Renal pelvis (tissue), 4 donors: ENCODE data around the gene APOL4. TPM values are rescaled to one million over a fixed set of nuclear protein-coding genes. Genes with fewer than 3 reads are reported as not detected.
"Not testable (repeated sequence)": the region's sequence is repeated elsewhere in the genome, so short reads cannot be mapped to it uniquely, and the experiment has no call there.

Experiments
- DNase-seq: peaks from one replicate; pipeline ENCODE4 v3.0.0-alpha.2; 2013
- polyA plus RNA-seq, 3 donors: library from polyadenylated mRNA; unstranded; fragments of 120-200 nt; gene quantifications; one replicate each; pipeline ENCODE4 v1.2.1, GENCODE V29; 2013; ENCODE audit not compliant: insufficient read length in 3 of 3

APOL4 gene
- polyA plus RNA-seq, 3 donors, result 5.2 to 10.2 (median 6.1) TPM

DNA sequence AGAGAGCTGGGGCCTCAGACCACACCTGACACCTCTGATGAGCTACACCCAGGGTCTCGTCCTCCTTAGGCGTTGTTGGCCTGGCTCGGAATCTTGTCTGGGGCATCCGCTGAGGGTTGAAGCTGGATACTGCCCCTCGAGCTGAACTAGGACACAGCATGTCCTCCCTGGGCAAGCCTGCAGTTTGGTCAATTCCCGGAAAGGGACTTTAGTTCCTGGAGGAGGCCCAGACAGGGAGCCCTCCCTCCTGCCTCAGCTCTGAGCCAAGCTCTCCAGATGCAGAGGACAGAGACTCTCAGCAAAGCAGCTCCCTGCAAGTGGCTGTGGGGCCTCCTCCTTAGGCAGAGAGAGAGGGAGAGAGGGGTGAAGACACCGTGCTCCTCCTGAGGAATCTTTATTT lies 45.9 kb downstream of the APOL4 start:
- DNase-seq, result peak; percentile 43

DNA sequence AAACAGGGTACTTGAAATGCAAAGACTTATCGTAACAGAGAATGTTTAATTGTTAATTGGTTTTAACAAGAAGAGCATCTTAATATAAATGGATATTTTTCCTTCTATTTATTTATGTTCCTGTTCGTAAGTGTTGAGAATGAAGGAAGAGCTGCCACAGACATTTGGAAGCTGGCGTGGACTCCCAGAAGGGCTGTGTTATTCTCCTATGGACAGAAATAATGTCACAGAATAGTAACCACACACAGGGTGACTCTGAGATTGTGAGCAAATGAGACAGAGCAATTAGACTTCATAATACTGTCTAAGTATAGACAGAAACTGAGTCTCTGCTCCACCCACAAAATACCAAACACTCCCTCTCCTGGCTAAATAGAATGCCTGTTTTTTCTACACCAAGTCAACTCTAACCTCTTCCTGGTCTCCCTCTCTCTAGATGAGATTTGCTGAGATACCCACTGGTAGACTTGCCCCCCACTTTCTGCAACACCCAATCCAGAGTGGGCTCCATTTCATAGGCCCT lies 47.1 kb downstream of the APOL4 start:
- no peak for DNase-seq

DNA sequence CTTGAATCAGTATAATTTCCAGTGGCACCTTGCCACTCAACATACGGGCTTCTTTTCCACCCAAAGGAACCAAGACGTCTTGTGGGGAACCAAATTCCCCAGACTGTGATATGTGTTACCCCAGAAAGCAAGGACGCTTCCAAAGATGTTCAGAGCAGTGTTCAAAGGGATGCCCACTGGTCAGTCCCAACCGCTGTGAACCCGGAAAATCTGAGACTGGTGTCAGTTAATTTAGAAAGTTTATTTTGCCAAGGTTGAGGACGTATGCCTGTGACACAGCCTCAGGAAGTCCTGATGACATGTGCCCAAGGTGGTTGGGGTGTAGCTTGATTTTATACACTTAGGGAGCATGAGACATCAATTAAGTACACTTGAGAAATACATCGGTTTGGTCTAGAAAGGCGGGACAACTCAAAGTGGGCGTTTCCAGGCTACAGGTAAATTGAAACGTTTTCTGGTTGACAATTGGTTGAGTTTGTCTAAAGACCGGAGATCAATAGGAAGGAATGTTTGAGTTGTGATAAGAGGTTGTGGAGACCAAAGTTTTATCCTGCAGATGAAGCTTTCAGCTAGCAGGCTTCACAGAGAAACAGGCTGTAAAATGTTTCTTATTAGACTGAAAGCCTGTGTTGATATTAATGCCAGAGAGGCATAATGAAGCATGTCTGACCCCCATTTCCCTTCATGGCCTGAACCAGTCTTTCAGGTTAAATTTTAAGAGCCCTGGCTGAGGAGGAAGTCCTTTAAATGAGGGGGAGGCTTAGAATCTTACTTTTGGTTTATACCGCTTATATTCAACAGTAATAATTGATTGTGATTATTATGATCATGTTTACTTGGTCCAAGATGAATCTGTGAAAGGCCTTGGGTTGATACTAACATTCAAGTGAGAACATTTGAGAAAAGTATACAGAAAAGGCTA lies 47.8 kb downstream of the APOL4 start:
- DNase-seq, result no peak

DNA sequence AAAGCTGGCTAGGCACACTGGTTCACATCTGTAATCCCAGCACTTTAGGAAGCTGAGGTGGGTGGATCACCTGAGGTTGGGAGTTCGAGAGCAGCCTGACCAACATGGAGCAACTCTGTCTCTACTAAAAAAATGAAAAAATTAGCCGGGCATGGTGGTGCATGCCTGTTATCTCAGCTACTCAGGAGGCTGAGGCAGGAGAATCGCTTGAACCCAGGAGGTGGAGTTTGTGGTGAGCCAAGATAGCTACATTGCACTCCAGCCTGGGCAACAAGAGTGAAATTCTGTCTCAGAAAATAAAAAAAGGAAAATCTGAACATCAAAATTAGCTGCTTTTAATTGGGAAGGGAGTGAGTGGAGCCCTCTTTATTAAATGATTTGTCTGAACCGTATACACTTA lies 48.8 kb downstream of the APOL4 start:
- not testable (repeated sequence) for DNase-seq

GRCh38 chr22:36152088-36152487 lies 49.5 kb downstream of the APOL4 start:
- DNase-seq, result no peak

- DNase-seq, result no peak
Measured at GRCh38 chr22:36151006-36151595, 50.5 kb downstream of the APOL4 start.

- no peak for DNase-seq
Measured at GRCh38 chr22:36149441-36149840, 52.2 kb downstream of the APOL4 start.

DNA sequence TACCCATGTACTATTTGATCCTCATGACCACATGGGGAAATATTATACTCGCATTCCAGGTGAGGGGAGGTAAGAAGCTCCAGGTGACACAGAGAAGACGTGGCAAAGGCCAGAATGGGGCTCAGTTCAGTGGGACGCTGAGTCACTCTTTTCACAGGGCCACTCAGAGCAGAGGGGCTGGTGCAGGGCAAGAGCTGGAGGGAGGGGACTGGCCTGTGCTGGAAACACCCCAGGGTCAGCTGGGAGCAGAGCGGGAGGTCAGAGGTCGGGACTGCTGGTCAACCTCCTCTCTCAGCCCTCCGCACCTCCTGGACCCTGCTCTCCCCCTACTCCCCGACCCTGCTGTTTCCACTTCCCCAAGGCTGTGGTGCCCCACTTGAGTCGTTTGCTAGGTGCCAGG lies 53.2 kb downstream of the APOL4 start:
- no peak for DNase-seq

- DNase-seq, result no peak
Measured at GRCh38 chr22:36147196-36147791, 54.3 kb downstream of the APOL4 start.

DNA sequence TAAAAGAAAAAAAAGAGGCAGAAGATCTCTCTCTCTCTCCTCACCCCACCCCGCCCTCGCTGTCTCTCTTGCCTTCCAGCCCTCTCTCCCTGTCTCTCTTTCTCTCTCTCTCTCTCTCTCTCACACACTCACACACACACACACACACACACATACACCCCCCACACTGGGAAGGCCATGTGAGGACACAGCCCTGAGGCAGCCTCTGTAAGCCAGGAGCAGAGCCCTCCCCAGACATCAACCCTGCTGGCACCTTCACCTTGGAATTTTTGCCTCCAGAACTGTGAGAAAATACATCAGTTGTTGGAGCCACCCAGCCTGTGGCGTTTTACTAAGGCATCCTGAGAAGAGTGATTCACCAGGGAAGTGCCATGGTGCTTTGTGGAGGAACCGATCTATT lies 55.7 kb downstream of the APOL4 start:
- DNase-seq, result no peak

DNA sequence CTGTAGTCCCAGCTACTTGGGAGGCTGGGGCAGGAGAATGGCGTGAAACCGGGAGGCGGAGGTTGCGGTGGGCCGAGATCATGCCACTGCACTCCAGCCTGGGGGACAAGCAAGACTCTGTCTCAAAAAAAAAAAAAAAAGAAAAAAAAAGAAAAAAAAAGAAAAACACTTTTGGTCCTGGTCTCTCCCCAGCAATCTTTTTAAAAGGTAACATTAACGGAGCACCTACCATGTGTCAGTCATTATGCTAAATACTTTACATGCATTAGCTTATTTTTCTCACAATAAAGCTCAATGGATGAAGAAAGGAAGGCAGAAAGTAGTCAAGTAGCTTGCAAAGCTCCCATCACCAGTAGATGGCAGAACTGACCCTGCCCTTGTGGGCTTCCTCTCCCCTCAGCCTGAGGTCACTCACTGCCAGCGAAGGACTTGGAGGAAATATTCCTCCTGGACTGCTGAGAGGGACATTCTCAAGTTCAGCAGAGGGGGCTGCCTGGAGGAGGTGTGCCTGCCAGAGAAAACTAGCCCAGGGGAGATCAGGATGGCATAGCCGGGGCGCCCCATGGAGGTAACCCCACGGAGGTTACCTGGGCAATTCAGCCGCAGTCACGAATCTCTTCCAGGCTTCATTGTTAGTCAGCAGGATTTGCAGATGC lies 56.6 kb downstream of the APOL4 start:
- peak; percentile 75 for DNase-seq

DNA sequence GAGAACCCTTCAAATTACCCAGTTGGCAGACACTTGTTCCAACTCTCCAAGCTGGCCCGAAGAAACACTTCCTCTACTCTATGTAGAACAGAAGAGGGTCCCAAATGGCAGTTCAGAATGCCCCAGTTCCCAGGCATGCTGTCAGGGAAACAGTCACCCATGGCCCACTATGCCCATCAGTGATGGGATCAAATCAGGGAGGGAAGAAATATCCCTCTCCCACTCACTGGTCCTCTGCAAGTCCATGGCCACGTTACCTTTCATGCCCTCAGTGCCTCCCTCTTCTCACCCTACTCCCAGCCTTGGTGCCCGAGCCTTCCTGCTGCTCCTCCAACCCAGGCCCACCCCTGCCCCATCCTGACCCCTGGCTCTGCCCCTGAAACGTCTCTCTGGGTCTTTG lies 57.7 kb downstream of the APOL4 start:
- no peak for DNase-seq

DNA sequence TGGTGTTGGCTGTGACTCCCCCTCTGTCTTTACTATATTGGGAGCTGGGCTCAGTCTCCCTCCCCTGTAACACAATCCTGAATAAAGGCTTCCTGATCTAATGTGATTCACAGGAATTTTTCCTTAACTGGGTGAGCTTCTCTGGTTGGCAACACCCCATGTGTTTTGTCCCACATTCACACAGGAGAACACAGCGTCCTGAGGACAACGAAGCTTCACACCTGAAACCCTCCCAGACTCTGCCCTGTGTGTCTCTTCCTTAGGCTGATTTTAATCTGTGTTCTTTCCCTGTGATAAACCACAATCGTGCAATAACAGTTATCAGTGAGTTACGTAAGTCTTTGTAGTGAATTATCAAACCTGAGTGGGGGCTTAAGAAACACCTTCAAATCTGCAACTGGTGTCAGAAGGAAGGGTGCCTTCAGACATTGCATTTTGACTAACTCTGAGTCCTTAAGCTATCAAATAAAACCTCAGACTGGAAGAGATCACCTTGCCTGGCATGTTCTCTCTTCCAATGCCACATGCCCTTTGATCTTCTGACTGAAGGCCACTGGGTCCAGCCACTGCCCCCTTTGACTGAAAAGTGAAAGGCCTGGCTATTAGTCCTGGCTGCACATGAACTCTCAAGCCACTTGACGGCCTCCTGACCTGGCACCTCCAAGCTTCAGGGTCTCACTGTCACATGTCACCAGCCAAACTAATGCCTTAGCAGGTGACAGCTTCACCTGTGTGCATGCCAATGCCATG lies 58.4 kb downstream of the APOL4 start:
- no peak for DNase-seq

DNA sequence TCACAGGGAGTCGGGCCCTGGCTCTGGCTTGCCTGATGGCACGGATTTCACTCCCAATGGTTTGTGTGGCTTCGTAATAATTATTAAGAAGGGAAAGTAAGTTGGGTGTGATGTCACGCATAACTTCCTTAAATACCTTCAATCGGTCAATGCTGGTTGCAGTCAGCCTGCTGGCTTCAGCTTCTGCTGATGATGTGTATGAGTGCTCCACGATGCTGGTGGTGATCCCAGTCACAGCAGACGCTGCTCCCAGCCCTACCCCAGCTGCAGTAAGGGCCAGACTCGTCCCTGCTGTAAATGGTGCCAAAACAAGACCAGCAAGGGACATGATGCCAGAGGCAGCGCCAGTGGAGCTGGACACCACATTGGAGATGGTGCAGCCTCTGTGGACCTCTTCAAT lies 60.1 kb downstream of the APOL4 start:
- DNase-seq, result no peak

Other genes with a start within 250 kb of the APOL4 start
- gene RBFOX2, start 173.0 kb downstream of the APOL4 start, polyA plus RNA-seq, result 100 to 1,000 TPM; 121 to 126 (median 125) TPM
- gene APOL3, start 41.1 kb downstream of the APOL4 start, polyA plus RNA-seq, result 10 to 100 TPM; 13.1 to 16.7 (median 15.9) TPM
- 10 to 100 TPM; 22.4 to 34.8 (median 34.1) TPM for gene APOL2, start 37.7 kb upstream of the APOL4 start, polyA plus RNA-seq
- gene APOL1, start 51.3 kb upstream of the APOL4 start, polyA plus RNA-seq, result 10 to 100 TPM in 1 of 3 donors, 1 to 10 TPM in 2; 8.3 to 14.9 (median 9.3) TPM
- gene MYH9, start 186.2 kb upstream of the APOL4 start, polyA plus RNA-seq, result 100 to 1,000 TPM; 250 to 336 (median 293) TPM